T-helper 1 cell treated with Interleukin-12 subunit alpha and Interleukin-12 subunit beta and Interleukin-4 antibody, amounts not matched to agents 30 μg/mL and 1 μg/mL, for 36 hours (primary cell): ENCODE data around the gene KIRREL3.

Experiments
- H3K27ac Mint-ChIP-seq: one replicate; pipeline ENCODE4 v1.8.0; 2021; ENCODE audit warnings: mild to moderate bottlenecking, mixed read lengths
- H3K27me3 Mint-ChIP-seq: one replicate; pipeline ENCODE4 v1.8.0; 2021; ENCODE audit warnings: low read depth, mixed read lengths
- H3K36me3 Mint-ChIP-seq: one replicate; pipeline ENCODE4 v1.8.0; 2021; ENCODE audit warnings: low read depth, mixed read lengths
- H3K4me1 Mint-ChIP-seq: one replicate; pipeline ENCODE4 v1.8.0; 2021; ENCODE audit warnings: low read depth, mixed read lengths
- H3K4me3 Mint-ChIP-seq: one replicate; pipeline ENCODE4 v1.8.0; 2021; ENCODE audit warnings: mild to moderate bottlenecking, moderate library complexity, mixed read lengths
- H3K9me3 Mint-ChIP-seq: one replicate; pipeline ENCODE4 v1.8.0; 2021; ENCODE audit warnings: mixed read lengths

KIRREL3 gene

GRCh38 chr11:126440792-126441514 is 559.6 kb downstream of the KIRREL3 start:
- Mint-ChIP-seq H3K4me1 (peaks cover 7% of the 10 kb centered on the region), H3K4me3 (no peak overlapping the region), H3K9me3 (no peaks in the 10 kb centered on the region), H3K36me3 (no peaks in the 10 kb centered on the region), H3K27me3 (peaks cover 14% of the 10 kb centered on the region), H3K27ac (no peak overlapping the region)

- H3K4me3 Mint-ChIP-seq, result no peak overlapping the region
- H3K27ac Mint-ChIP-seq, result no peak overlapping the region
- H3K9me3 Mint-ChIP-seq, result no peaks in the 10 kb centered on the region
- peaks cover 14% of the 10 kb centered on the region for H3K27me3 Mint-ChIP-seq
- H3K36me3 Mint-ChIP-seq, result no peaks in the 10 kb centered on the region
- H3K4me1 Mint-ChIP-seq, result peaks cover 7% of the 10 kb centered on the region
These were observed 560.3 kb downstream of the KIRREL3 start for GRCh38 chr11:126440276-126440675.

- peaks cover 14% of the 10 kb centered on the region for H3K27me3 Mint-ChIP-seq
- no peak overlapping the region for H3K27ac Mint-ChIP-seq
- H3K4me3 Mint-ChIP-seq, result no peak overlapping the region
- no peaks in the 10 kb centered on the region for H3K36me3 Mint-ChIP-seq
- no peaks in the 10 kb centered on the region for H3K9me3 Mint-ChIP-seq
- peaks cover 7% of the 10 kb centered on the region for H3K4me1 Mint-ChIP-seq
These were observed 561.9 kb downstream of the KIRREL3 start for GRCh38 chr11:126438691-126439090.

- Mint-ChIP-seq H3K36me3 (no peaks in the 10 kb centered on the region), H3K9me3 (no peaks in the 10 kb centered on the region), H3K27me3 (peaks cover 14% of the 10 kb centered on the region), H3K4me1 (peaks cover 5% of the 10 kb centered on the region), H3K4me3 (no peak overlapping the region), H3K27ac (no peak overlapping the region)
These were observed 562.3 kb downstream of the KIRREL3 start for GRCh38 chr11:126438272-126438671.

- peaks cover 14% of the 10 kb centered on the region for H3K27me3 Mint-ChIP-seq
- no peak overlapping the region for H3K4me3 Mint-ChIP-seq
- no peak overlapping the region for H3K27ac Mint-ChIP-seq
- H3K4me1 Mint-ChIP-seq, result peaks cover 5% of the 10 kb centered on the region
- no peaks in the 10 kb centered on the region for H3K9me3 Mint-ChIP-seq
- no peaks in the 10 kb centered on the region for H3K36me3 Mint-ChIP-seq
These were observed 562.8 kb downstream of the KIRREL3 start for GRCh38 chr11:126437731-126438130.

GRCh38 chr11:126436209-126436755 is 564.3 kb downstream of the KIRREL3 start:
- Mint-ChIP-seq H3K4me1 (peaks cover 5% of the 10 kb centered on the region), H3K27ac (no peak overlapping the region), H3K27me3 (peaks cover 10% of the 10 kb centered on the region), H3K4me3 (no peak overlapping the region), H3K36me3 (no peaks in the 10 kb centered on the region), H3K9me3 (no peaks in the 10 kb centered on the region)

GRCh38 chr11:126434950-126435335 is 565.6 kb downstream of the KIRREL3 start:
- no peaks in the 10 kb centered on the region for H3K4me1 Mint-ChIP-seq
- H3K9me3 Mint-ChIP-seq, result no peaks in the 10 kb centered on the region
- H3K27me3 Mint-ChIP-seq, result peaks cover 5% of the 10 kb centered on the region
- H3K4me3 Mint-ChIP-seq, result no peak overlapping the region
- H3K27ac Mint-ChIP-seq, result no peak overlapping the region
- no peaks in the 10 kb centered on the region for H3K36me3 Mint-ChIP-seq

GRCh38 chr11:126433989-126434949 is 566.3 kb downstream of the KIRREL3 start:
- H3K4me3 Mint-ChIP-seq, result no peak overlapping the region
- no peaks in the 10 kb centered on the region for H3K36me3 Mint-ChIP-seq
- H3K27ac Mint-ChIP-seq, result no peak overlapping the region
- H3K9me3 Mint-ChIP-seq, result no peaks in the 10 kb centered on the region
- H3K27me3 Mint-ChIP-seq, result peaks cover 5% of the 10 kb centered on the region
- no peaks in the 10 kb centered on the region for H3K4me1 Mint-ChIP-seq

- Mint-ChIP-seq H3K4me1 (no peaks in the 10 kb centered on the region), H3K36me3 (no peaks in the 10 kb centered on the region), H3K27ac (no peak overlapping the region), H3K27me3 (peaks cover 1% of the 10 kb centered on the region), H3K4me3 (no peak overlapping the region), H3K9me3 (no peaks in the 10 kb centered on the region)
These were observed 567.2 kb downstream of the KIRREL3 start for GRCh38 chr11:126433244-126433846.

- Mint-ChIP-seq H3K27ac (no peak overlapping the region), H3K4me1 (no peaks in the 10 kb centered on the region), H3K27me3 (no peaks in the 10 kb centered on the region), H3K9me3 (no peaks in the 10 kb centered on the region), H3K36me3 (no peaks in the 10 kb centered on the region), H3K4me3 (no peak overlapping the region)
These were observed 568.0 kb downstream of the KIRREL3 start for GRCh38 chr11:126432525-126432924.

GRCh38 chr11:126432065-126432461 is 568.5 kb downstream of the KIRREL3 start:
- H3K4me1 Mint-ChIP-seq, result no peaks in the 10 kb centered on the region
- no peak overlapping the region for H3K27ac Mint-ChIP-seq
- H3K4me3 Mint-ChIP-seq, result no peak overlapping the region
- H3K36me3 Mint-ChIP-seq, result no peaks in the 10 kb centered on the region
- no peaks in the 10 kb centered on the region for H3K9me3 Mint-ChIP-seq
- H3K27me3 Mint-ChIP-seq, result no peaks in the 10 kb centered on the region

GRCh38 chr11:126431401-126432064 is 569.0 kb downstream of the KIRREL3 start:
- Mint-ChIP-seq H3K9me3 (no peaks in the 10 kb centered on the region), H3K4me3 (no peak overlapping the region), H3K4me1 (no peaks in the 10 kb centered on the region), H3K36me3 (no peaks in the 10 kb centered on the region), H3K27ac (no peak overlapping the region), H3K27me3 (peaks cover 3% of the 10 kb centered on the region)

- no peaks in the 10 kb centered on the region for H3K36me3 Mint-ChIP-seq
- no peaks in the 10 kb centered on the region for H3K9me3 Mint-ChIP-seq
- no peak overlapping the region for H3K27ac Mint-ChIP-seq
- peaks cover 4% of the 10 kb centered on the region for H3K27me3 Mint-ChIP-seq
- H3K4me1 Mint-ChIP-seq, result no peaks in the 10 kb centered on the region
- no peak overlapping the region for H3K4me3 Mint-ChIP-seq
These were observed 569.8 kb downstream of the KIRREL3 start for GRCh38 chr11:126430581-126431335.
